ENCODE measurements around the gene ZNF804B. TPM values are rescaled to one million over a fixed set of nuclear protein-coding genes. Genes with fewer than 3 reads are reported as not detected.

Gene ZNF804B
- total RNA-seq, 1 donor from 2014 or later = not detected

DNA sequence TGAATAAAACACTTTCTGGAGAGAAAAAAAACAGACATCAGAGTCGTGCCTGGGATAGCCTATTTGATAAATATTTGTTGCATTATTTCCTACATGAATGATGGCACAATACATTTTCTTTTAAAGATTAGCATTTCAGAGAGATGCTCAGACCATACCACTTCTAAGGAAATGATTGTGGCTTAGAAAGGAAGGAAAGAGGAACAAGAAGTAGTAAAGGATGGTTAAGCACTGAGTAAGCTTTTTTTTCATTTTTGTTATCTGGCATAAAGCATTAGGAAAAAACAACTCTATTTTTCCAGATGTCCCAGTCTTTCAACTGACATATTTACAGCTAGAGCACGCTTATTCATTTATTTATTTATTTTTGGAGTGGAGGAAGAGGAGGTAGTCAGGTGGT is 294.9 kb downstream of the ZNF804B start:
- DNase-seq = no peak
- ATAC-seq = no peak
- intact Hi-C loops (cut with DNase I) = no loop called here
- H3K9me3 ChIP-seq = no peaks in the 10 kb centered on the region
- TF ChIP-seq, protein P1, sequence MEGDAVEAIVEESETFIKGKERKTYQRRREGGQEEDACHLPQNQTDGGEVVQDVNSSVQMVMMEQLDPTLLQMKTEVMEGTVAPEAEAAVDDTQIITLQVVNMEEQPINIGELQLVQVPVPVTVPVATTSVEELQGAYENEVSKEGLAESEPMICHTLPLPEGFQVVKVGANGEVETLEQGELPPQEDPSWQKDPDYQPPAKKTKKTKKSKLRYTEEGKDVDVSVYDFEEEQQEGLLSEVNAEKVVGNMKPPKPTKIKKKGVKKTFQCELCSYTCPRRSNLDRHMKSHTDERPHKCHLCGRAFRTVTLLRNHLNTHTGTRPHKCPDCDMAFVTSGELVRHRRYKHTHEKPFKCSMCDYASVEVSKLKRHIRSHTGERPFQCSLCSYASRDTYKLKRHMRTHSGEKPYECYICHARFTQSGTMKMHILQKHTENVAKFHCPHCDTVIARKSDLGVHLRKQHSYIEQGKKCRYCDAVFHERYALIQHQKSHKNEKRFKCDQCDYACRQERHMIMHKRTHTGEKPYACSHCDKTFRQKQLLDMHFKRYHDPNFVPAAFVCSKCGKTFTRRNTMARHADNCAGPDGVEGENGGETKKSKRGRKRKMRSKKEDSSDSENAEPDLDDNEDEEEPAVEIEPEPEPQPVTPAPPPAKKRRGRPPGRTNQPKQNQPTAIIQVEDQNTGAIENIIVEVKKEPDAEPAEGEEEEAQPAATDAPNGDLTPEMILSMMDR (IDR thresholded peaks at IDR 0.05) = no peak
- H3K36me3 ChIP-seq = no peaks in the 10 kb centered on the region
- no peak overlapping the region for H3K4me3 ChIP-seq
- H3K27me3 ChIP-seq = no peaks in the 10 kb centered on the region
- H3K27ac ChIP-seq = no peak overlapping the region
- no peaks in the 10 kb centered on the region for H3K4me1 ChIP-seq

DNA sequence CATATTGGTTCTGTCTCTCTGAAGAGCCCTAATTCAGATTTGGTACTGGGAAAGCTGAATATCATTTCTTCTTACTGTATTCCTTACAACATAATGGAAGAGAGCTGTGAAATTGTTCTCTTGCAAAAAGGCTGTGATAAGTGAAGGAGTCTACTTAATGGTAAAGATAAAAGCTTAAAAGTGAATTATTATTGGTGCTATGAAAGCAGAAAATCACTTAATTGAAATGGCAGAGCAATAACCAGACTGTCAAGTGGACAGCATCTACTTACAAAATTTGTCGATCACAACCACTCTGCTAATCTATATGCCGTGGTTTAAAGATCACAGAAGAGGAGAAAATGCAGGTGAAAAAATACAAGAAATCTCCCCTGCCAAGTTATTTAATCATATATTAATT is 300.7 kb downstream of the ZNF804B start:
- Histone ChIP-seq H3K36me3 (no peaks in the 10 kb centered on the region), H3K4me1 (no peaks in the 10 kb centered on the region), H3K9me3 (no peaks in the 10 kb centered on the region), H3K4me3 (no peak overlapping the region), H3K27ac (no peak overlapping the region), H3K27me3 (no peaks in the 10 kb centered on the region)
- ATAC-seq = no peak
- no peak for DNase-seq
- intact Hi-C loops (cut with DNase I) = no loop called here
- TF ChIP-seq, protein P1 (IDR thresholded peaks at IDR 0.05) = no peak

DNA sequence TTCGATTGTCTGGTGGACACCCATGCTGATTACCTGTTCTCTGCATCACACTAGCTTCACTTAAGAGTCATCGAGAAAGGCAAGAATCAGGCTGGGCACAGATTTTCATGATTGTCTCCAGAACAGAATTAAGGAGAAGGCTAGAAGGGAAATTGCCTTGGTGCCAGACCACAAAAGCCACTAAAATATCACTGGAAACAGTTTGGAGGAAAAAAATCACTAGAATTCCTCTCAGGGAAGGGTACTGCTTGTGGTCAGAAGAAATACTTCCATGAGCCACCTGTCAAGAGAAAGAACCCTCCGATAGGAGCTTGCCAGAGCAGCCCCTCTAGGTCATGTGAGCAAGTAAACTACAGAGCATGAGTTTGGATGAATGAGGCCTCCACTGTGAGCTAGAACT is 305.3 kb downstream of the ZNF804B start:
- H3K4me1 ChIP-seq = no peaks in the 10 kb centered on the region
- intact Hi-C loops (cut with DNase I) = no loop called here
- no peaks in the 10 kb centered on the region for H3K27me3 ChIP-seq
- H3K27ac ChIP-seq = no peak overlapping the region
- H3K36me3 ChIP-seq = no peaks in the 10 kb centered on the region
- H3K4me3 ChIP-seq = no peak overlapping the region
- H3K9me3 ChIP-seq = no peaks in the 10 kb centered on the region
- ATAC-seq (no peak), DNase-seq (no peak)
- TF ChIP-seq, protein P1 (IDR thresholded peaks at IDR 0.05) = no peak

DNA sequence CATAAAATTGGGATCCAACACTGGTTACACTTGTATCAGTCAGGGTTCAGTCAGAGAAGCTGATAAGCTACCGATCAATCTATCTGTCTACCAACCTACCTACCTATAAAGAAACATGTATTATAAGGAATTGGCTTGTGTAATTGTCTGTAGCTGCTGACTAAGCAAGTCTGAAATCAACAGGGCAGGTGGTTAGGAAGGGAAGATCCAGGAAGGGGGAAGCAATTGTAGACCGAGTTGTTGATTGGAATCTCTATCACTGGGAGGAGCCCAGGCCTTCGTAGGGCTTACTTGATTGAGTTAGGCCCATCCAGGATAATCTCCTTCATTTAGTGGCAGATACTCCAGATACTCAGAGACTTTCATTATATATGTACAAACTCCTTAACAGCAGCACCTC is 307.5 kb downstream of the ZNF804B start:
- intact Hi-C loops (cut with DNase I) = no loop called here
- no peaks in the 10 kb centered on the region for H3K4me1 ChIP-seq
- H3K27ac ChIP-seq = no peak overlapping the region
- ATAC-seq = no peak
- TF ChIP-seq, protein P1 (IDR thresholded peaks at IDR 0.05) = no peak
- no peak overlapping the region for H3K4me3 ChIP-seq
- H3K27me3 ChIP-seq = no peaks in the 10 kb centered on the region
- H3K36me3 ChIP-seq = no peaks in the 10 kb centered on the region
- H3K9me3 ChIP-seq = no peaks in the 10 kb centered on the region
- DNase-seq = no peak

DNA sequence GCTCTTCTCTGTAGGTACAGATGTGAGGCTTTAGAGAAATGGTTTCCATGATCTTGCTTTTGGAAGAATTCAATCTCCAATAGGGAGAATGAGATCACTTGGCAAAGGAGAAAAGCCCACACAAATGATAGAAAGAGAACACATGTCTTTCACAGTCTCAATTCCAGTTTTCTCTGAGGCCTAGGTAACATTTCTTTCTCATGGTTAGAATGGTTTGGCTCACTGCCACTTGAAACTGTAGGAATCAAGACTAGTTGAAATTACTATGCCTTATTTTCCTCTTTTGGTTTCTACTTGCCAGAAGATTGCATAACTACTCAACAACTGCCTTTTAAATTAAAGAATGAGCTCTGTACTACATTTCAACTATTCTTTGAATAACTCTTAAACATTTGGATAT is 312.6 kb downstream of the ZNF804B start:
- Histone ChIP-seq H3K4me1 (no peaks in the 10 kb centered on the region), H3K4me3 (no peak overlapping the region), H3K27me3 (no peaks in the 10 kb centered on the region), H3K36me3 (no peaks in the 10 kb centered on the region), H3K9me3 (no peaks in the 10 kb centered on the region), H3K27ac (no peak overlapping the region)
- TF ChIP-seq, protein P1 (IDR thresholded peaks at IDR 0.05) = no peak
- intact Hi-C loops (cut with DNase I) = no loop called here
- DNase-seq = no peak
- ATAC-seq = no peak

DNA sequence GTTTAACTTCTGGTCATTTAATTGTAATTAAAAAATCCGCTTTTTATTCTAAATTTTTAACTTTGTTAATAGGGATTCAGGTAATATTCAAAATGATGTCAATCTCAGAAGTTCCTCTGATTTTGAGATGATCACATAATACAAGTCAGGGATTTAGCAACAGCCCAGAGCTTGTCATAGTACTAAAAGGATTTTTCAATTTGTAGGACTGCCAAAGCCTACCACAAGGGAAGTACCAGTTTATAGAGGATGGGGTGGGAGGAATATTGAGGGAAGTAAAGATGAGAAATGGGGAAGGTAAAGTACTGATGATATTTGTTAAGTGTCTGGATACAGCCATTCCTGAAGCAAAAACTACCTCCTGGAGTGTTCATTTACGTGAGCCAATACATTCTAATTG is 314.3 kb downstream of the ZNF804B start:
- Histone ChIP-seq H3K9me3 (no peaks in the 10 kb centered on the region), H3K36me3 (no peaks in the 10 kb centered on the region), H3K4me3 (no peak overlapping the region), H3K27me3 (no peaks in the 10 kb centered on the region), H3K4me1 (no peaks in the 10 kb centered on the region), H3K27ac (no peak overlapping the region)
- TF ChIP-seq, protein P1 (IDR thresholded peaks at IDR 0.05) = no peak
- ATAC-seq = no peak
- intact Hi-C loops (cut with DNase I) = no loop called here
- no peak for DNase-seq
